ENCODE measurements around the gene PYGB.

GRCh38 chr20:25280574-25281535 lies 33.0 kb downstream of the PYGB start:
- TF ChIP-seq CTCF (IDR thresholded peaks at IDR 0.05; ENCODE audit: low read depth, low read length) (no peak), MYC (IDR thresholded peaks at IDR 0.05; ENCODE audit: low read depth, low read length) (no peak), MAX (IDR thresholded peaks at IDR 0.05; ENCODE audit: low read depth, low read length) (no peak)
